ENCODE measurements around the gene POU6F2.

GRCh38 chr7:39399986-39400385, 422.3 kb downstream of the POU6F2 start:
- TF ChIP-seq POLR2A (IDR thresholded peaks at IDR 0.05) (no peak), POLR2AphosphoS5 (IDR thresholded peaks at IDR 0.05) (no peak)
- TF ChIP-seq, protein P1, sequence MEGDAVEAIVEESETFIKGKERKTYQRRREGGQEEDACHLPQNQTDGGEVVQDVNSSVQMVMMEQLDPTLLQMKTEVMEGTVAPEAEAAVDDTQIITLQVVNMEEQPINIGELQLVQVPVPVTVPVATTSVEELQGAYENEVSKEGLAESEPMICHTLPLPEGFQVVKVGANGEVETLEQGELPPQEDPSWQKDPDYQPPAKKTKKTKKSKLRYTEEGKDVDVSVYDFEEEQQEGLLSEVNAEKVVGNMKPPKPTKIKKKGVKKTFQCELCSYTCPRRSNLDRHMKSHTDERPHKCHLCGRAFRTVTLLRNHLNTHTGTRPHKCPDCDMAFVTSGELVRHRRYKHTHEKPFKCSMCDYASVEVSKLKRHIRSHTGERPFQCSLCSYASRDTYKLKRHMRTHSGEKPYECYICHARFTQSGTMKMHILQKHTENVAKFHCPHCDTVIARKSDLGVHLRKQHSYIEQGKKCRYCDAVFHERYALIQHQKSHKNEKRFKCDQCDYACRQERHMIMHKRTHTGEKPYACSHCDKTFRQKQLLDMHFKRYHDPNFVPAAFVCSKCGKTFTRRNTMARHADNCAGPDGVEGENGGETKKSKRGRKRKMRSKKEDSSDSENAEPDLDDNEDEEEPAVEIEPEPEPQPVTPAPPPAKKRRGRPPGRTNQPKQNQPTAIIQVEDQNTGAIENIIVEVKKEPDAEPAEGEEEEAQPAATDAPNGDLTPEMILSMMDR (IDR thresholded peaks at IDR 0.05), result no peak

All from suprapubic skin (tissue), 4 donors.